NCI-H128 (cell line): ENCODE data around the gene FBLN2.

Source experiments
- DNase-seq: peaks from one replicate; lab custom pipeline; 2025; ENCODE audit not compliant: unreplicated experiment; lab: John Stamatoyannopoulos, UW

FBLN2 gene

GRCh38 chr3:13659221-13659969 is 110.5 kb downstream of the FBLN2 start:
- DNase-seq: no peak

- DNase-seq: no peak
These were observed 111.3 kb downstream of the FBLN2 start for GRCh38 chr3:13660042-13660874.

GRCh38 chr3:13661121-13661520 is 112.2 kb downstream of the FBLN2 start:
- no peak for DNase-seq

GRCh38 chr3:13662238-13662847 is 113.4 kb downstream of the FBLN2 start:
- DNase-seq: no peak

GRCh38 chr3:13663781-13664535 is 115.0 kb downstream of the FBLN2 start:
- no peak for DNase-seq

GRCh38 chr3:13665582-13666226 is 116.8 kb downstream of the FBLN2 start:
- no peak for DNase-seq

GRCh38 chr3:13666227-13666619 is 117.3 kb downstream of the FBLN2 start:
- DNase-seq: no peak

- DNase-seq: no peak
These were observed 118.1 kb downstream of the FBLN2 start for GRCh38 chr3:13666781-13667709.

GRCh38 chr3:13668136-13668535 is 119.2 kb downstream of the FBLN2 start:
- no peak for DNase-seq

GRCh38 chr3:13669457-13669856 is 120.5 kb downstream of the FBLN2 start:
- DNase-seq: no peak

GRCh38 chr3:13670292-13670691 is 121.4 kb downstream of the FBLN2 start:
- no peak for DNase-seq

GRCh38 chr3:13671482-13672233 is 122.7 kb downstream of the FBLN2 start:
- no peak for DNase-seq

- no peak for DNase-seq
These were observed 124.3 kb downstream of the FBLN2 start for GRCh38 chr3:13673207-13673606.

GRCh38 chr3:13674538-13675185 is 125.7 kb downstream of the FBLN2 start:
- no peak for DNase-seq

- DNase-seq: no peak
These were observed 127.6 kb downstream of the FBLN2 start for GRCh38 chr3:13676356-13677017.

GRCh38 chr3:13677272-13677671 is 128.3 kb downstream of the FBLN2 start:
- no peak for DNase-seq

- no peak for DNase-seq
These were observed 133.0 kb downstream of the FBLN2 start for GRCh38 chr3:13681931-13682330.
